Liver (tissue), 9 donors: Measurements from ENCODE around the gene GRK3. TPM values are rescaled to one million over a fixed set of nuclear protein-coding genes. Genes with fewer than 3 reads are reported as not detected.

Source experiments
- DNase-seq: peaks from one replicate; pipeline ENCODE4 v3.0.0-alpha.2; 2017; ENCODE audit warnings: low spot score
- H3K27ac ChIP-seq, 2 donors: one replicate each; pipeline ENCODE4 v1.7.0; 2013; ENCODE audit warnings: inconsistent platforms in 2 of 2, low read length in 2 of 2, control low read depth in 1 of 2, low read depth in 1 of 2, mild to moderate bottlenecking in 1 of 2
- H3K27me3 ChIP-seq, 4 donors: one replicate each; pipeline versions ENCODE4 v1.6.1 to v1.7.0; 2013; ENCODE audit warnings: low read length in 3 of 4, inconsistent platforms in 1 of 4, mild to moderate bottlenecking in 1 of 4, moderate library complexity in 1 of 4; ENCODE audit not compliant: control insufficient read depth in 4 of 4, insufficient read depth in 4 of 4
- H3K36me3 ChIP-seq, 4 donors: one replicate each; pipeline versions ENCODE4 v1.6.1 to v1.7.0; 2013; ENCODE audit warnings: low read length in 3 of 4, mild to moderate bottlenecking in 3 of 4, low read depth in 1 of 4, moderate library complexity in 1 of 4; ENCODE audit not compliant: control insufficient read depth in 4 of 4, insufficient read depth in 3 of 4
- H3K4me1 ChIP-seq, 4 donors: one replicate each; pipeline versions ENCODE4 v1.6.1 to v1.7.0; 2013; ENCODE audit warnings: low read length in 3 of 4, mild to moderate bottlenecking in 3 of 4, moderate library complexity in 1 of 4; ENCODE audit not compliant: control insufficient read depth in 4 of 4, insufficient read depth in 4 of 4
- H3K4me3 ChIP-seq, 3 donors: one replicate each; pipeline versions ENCODE4 v1.6.1 to v1.7.0; 2013; ENCODE audit warnings: low read length in 3 of 3, control low read depth in 1 of 3, low read depth in 1 of 3, mild to moderate bottlenecking in 1 of 3
- H3K9ac ChIP-seq, 2 donors: one replicate each; pipeline ENCODE4 v1.7.0; 2013; ENCODE audit warnings: low read length in 2 of 2, mild to moderate bottlenecking in 2 of 2, moderate library complexity in 2 of 2, control low read depth in 1 of 2, low read depth in 1 of 2
- H3K9me3 ChIP-seq, 4 donors: one replicate each; pipeline versions ENCODE4 v1.6.1 to v1.7.0; 2013; ENCODE audit warnings: low read length in 3 of 4; ENCODE audit not compliant: control insufficient read depth in 4 of 4
- EGR1 ChIP-seq, 2 donors: IDR thresholded peaks; 2 replicates each; pipeline ENCODE4 v1.6.1; 2016 to 2018; ENCODE audit warnings: antibody characterized with exemption in 2 of 2, low read depth in 2 of 2
- FOXA1 ChIP-seq: IDR thresholded peaks from 2 replicates; pipeline ENCODE4 v1.6.1; 2016; ENCODE audit warnings: antibody characterized with exemption
- FOXA2 ChIP-seq: IDR thresholded peaks from 2 replicates; pipeline ENCODE4 v1.6.1; 2016; ENCODE audit warnings: antibody characterized with exemption
- GABPA ChIP-seq, 2 donors: IDR thresholded peaks in 1 of 2; conservative IDR thresholded peaks in 1 of 2; 2 replicates each; pipeline ENCODE4 v1.6.1; 2016; ENCODE audit warnings: antibody characterized with exemption in 2 of 2, mild to moderate bottlenecking in 1 of 2, moderate library complexity in 1 of 2
- HNF4A ChIP-seq, 2 donors: conservative IDR thresholded peaks; 2 replicates each; pipeline ENCODE4 v1.6.1; 2016; ENCODE audit warnings: antibody characterized with exemption in 2 of 2, mild to moderate bottlenecking in 2 of 2
- HNF4G ChIP-seq: IDR thresholded peaks from 2 replicates; pipeline ENCODE4 v1.6.1; 2016; ENCODE audit warnings: antibody characterized with exemption
- JUND ChIP-seq, 2 donors: IDR thresholded peaks; 2 replicates each; pipeline ENCODE4 v1.6.1; 2016; ENCODE audit warnings: antibody characterized with exemption in 2 of 2
- NR2F2 ChIP-seq: IDR thresholded peaks from 2 replicates; pipeline ENCODE4 v1.6.1; 2016; ENCODE audit warnings: antibody characterized with exemption
- RAD21 ChIP-seq, 2 donors: IDR thresholded peaks; 2 replicates each; pipeline ENCODE4 v1.6.1; 2016; ENCODE audit warnings: antibody characterized with exemption in 2 of 2, mild to moderate bottlenecking in 2 of 2
- RXRA ChIP-seq, 2 donors: IDR thresholded peaks; 2 replicates each; pipeline ENCODE4 v1.6.1; 2017 to 2018; ENCODE audit warnings: antibody characterized with exemption in 2 of 2, mild to moderate bottlenecking in 1 of 2
- SP1 ChIP-seq: IDR thresholded peaks from 2 replicates; pipeline ENCODE4 v1.6.1; 2018; ENCODE audit warnings: antibody characterized with exemption, mild to moderate bottlenecking
- TAF1 ChIP-seq: conservative IDR thresholded peaks from 2 replicates; pipeline ENCODE4 v1.6.1; 2016; ENCODE audit warnings: antibody characterized with exemption, mild to moderate bottlenecking
- YY1 ChIP-seq: IDR thresholded peaks from 2 replicates; pipeline ENCODE4 v1.6.1; 2016; ENCODE audit warnings: antibody characterized with exemption, mild to moderate bottlenecking
- WGBS: extraction: QIAGEN DNeasy Blood & Tissue Kit; methylation state at CpG from one replicate; pipeline ENCODE4 v1.1.7; 2013; 5-methylcytosine and 5-hydroxymethylcytosine counted together
- polyA plus RNA-seq, 2 donors: library from polyadenylated mRNA; stranded (reverse) in 1 of 2; unstranded in 1 of 2; fragments of 200-250 nt in 1 of 2; fragments of >200 nt in 1 of 2; fragmentation: Nextera tagmentation in 1 of 2; extraction: Ambion mirVana in 1 of 2; gene quantifications; one replicate each; pipeline versions ENCODE4 v1.2.1 to v1.2.3, GENCODE V29; 2013 to 2015
- total RNA-seq, 2 donors: library from RNA; depleted of rRNA; stranded (reverse); fragments of >200 nt; gene quantifications; one replicate each; pipeline ENCODE4 v1.2.3, GENCODE V29; 2014
- TF ChIP-seq, protein P1 (sequence below): IDR thresholded peaks from 2 replicates; pipeline ENCODE4 v1.6.1; 2016; ENCODE audit warnings: antibody characterized with exemption
- TF ChIP-seq, protein P2 (sequence below): fragments of 150-350 bp; IDR thresholded peaks from 2 replicates; pipeline ENCODE4 v1.5.1; 2017; ENCODE audit warnings: improper control_type of control experiment, low read depth, low read length; ENCODE audit not compliant: missing input control
- TF ChIP-seq, protein P3 (sequence below): IDR thresholded peaks from 2 replicates; pipeline ENCODE4 v1.6.1; 2016; ENCODE audit warnings: antibody characterized with exemption
- TF ChIP-seq, protein P4 (sequence below): IDR thresholded peaks from 2 replicates; pipeline ENCODE4 v1.6.1; 2016; ENCODE audit warnings: antibody characterized with exemption, mild to moderate bottlenecking
- TF ChIP-seq, protein P5 (sequence below): IDR thresholded peaks from 2 replicates; pipeline ENCODE4 v1.6.1; 2016; ENCODE audit warnings: antibody characterized with exemption
- donor health status: healthy.
- donor health status: healthy.
- donor health status: healthy.
- donor health status: healthy.
- donor health status: healthy.

Gene GRK3
- total and polyA plus RNA-seq, 4 donors = 0.79 to 6.5 (median 2.4) TPM

DNA sequence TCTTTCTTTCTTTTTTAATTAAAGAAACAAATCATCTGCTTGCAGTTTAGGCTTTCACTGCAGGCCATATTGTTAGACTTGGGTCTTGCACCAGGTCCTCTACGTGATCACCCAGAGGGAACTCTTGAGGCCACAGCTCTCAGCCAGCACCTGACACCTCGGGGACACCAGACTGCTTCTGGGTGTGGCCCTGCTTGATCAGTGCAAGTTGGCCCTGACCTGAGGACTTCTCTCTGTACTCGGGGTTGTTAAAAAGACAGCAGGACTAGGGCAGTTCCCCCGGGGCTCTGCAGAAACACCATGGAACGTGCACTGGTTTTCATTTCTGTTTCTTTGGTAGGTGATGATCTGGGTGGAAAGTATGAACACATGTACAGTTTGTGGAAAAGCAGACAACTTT lies 126.3 kb downstream of the GRK3 start:
- Histone ChIP-seq H3K4me3 (no peak overlapping the region), H3K9ac (no peak overlapping the region), H3K9me3 (no peaks in the 10 kb centered on the region), H3K27me3 (no peaks in the 10 kb centered on the region), H3K4me1 (no peaks in the 10 kb centered on the region), H3K36me3 (no peaks in the 10 kb centered on the region), H3K27ac (no peak overlapping the region)
- TF ChIP-seq NR2F2 = no peak
- no peak for TF ChIP-seq JUND (IDR thresholded peaks at IDR 0.05)
- TF ChIP-seq GABPA (IDR thresholded peaks at IDR 0.05 in 1 of 2, conservative IDR thresholded peaks at IDR 0.05 in 1 of 2) = no peak
- no peak for TF ChIP-seq SP1
- TF ChIP-seq YY1 = no peak
- TF ChIP-seq, protein P1, sequence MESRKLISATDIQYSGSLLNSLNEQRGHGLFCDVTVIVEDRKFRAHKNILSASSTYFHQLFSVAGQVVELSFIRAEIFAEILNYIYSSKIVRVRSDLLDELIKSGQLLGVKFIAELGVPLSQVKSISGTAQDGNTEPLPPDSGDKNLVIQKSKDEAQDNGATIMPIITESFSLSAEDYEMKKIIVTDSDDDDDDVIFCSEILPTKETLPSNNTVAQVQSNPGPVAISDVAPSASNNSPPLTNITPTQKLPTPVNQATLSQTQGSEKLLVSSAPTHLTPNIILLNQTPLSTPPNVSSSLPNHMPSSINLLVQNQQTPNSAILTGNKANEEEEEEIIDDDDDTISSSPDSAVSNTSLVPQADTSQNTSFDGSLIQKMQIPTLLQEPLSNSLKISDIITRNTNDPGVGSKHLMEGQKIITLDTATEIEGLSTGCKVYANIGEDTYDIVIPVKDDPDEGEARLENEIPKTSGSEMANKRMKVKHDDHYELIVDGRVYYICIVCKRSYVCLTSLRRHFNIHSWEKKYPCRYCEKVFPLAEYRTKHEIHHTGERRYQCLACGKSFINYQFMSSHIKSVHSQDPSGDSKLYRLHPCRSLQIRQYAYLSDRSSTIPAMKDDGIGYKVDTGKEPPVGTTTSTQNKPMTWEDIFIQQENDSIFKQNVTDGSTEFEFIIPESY = no peak
- TF ChIP-seq RXRA (IDR thresholded peaks at IDR 0.05) = no peak
- TF ChIP-seq EGR1 (IDR thresholded peaks at IDR 0.05; ENCODE audit: low read depth in 2 of 2) = no peak
- TF ChIP-seq, protein P2, sequence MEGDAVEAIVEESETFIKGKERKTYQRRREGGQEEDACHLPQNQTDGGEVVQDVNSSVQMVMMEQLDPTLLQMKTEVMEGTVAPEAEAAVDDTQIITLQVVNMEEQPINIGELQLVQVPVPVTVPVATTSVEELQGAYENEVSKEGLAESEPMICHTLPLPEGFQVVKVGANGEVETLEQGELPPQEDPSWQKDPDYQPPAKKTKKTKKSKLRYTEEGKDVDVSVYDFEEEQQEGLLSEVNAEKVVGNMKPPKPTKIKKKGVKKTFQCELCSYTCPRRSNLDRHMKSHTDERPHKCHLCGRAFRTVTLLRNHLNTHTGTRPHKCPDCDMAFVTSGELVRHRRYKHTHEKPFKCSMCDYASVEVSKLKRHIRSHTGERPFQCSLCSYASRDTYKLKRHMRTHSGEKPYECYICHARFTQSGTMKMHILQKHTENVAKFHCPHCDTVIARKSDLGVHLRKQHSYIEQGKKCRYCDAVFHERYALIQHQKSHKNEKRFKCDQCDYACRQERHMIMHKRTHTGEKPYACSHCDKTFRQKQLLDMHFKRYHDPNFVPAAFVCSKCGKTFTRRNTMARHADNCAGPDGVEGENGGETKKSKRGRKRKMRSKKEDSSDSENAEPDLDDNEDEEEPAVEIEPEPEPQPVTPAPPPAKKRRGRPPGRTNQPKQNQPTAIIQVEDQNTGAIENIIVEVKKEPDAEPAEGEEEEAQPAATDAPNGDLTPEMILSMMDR = no peak
- TF ChIP-seq HNF4A (conservative IDR thresholded peaks at IDR 0.05) = no peak
- TF ChIP-seq, protein P3, sequence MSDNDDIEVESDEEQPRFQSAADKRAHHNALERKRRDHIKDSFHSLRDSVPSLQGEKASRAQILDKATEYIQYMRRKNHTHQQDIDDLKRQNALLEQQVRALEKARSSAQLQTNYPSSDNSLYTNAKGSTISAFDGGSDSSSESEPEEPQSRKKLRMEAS = no peak
- TF ChIP-seq TAF1 = no peak
- TF ChIP-seq, protein P4, sequence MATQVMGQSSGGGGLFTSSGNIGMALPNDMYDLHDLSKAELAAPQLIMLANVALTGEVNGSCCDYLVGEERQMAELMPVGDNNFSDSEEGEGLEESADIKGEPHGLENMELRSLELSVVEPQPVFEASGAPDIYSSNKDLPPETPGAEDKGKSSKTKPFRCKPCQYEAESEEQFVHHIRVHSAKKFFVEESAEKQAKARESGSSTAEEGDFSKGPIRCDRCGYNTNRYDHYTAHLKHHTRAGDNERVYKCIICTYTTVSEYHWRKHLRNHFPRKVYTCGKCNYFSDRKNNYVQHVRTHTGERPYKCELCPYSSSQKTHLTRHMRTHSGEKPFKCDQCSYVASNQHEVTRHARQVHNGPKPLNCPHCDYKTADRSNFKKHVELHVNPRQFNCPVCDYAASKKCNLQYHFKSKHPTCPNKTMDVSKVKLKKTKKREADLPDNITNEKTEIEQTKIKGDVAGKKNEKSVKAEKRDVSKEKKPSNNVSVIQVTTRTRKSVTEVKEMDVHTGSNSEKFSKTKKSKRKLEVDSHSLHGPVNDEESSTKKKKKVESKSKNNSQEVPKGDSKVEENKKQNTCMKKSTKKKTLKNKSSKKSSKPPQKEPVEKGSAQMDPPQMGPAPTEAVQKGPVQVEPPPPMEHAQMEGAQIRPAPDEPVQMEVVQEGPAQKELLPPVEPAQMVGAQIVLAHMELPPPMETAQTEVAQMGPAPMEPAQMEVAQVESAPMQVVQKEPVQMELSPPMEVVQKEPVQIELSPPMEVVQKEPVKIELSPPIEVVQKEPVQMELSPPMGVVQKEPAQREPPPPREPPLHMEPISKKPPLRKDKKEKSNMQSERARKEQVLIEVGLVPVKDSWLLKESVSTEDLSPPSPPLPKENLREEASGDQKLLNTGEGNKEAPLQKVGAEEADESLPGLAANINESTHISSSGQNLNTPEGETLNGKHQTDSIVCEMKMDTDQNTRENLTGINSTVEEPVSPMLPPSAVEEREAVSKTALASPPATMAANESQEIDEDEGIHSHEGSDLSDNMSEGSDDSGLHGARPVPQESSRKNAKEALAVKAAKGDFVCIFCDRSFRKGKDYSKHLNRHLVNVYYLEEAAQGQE = no peak
- TF ChIP-seq, protein P5, sequence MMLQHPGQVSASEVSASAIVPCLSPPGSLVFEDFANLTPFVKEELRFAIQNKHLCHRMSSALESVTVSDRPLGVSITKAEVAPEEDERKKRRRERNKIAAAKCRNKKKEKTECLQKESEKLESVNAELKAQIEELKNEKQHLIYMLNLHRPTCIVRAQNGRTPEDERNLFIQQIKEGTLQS = no peak
- TF ChIP-seq FOXA1 = no peak
- no peak for TF ChIP-seq RAD21 (IDR thresholded peaks at IDR 0.05)
- no peak for TF ChIP-seq HNF4G
- TF ChIP-seq FOXA2 = no peak
- WGBS = 85% methylated on average over 5 of the region's 5 CpGs
- DNase-seq = no peak
